Stimulated activated CD4-positive, alpha-beta T cell treated with anti-CD3 and anti-CD28 coated beads, Interleukin-4, amount 100 ng/mL, for 48 hours (primary cell): Measurements from ENCODE around the gene PGM2.
"Not testable (repeated sequence)": the region's sequence is repeated elsewhere in the genome, so short reads cannot be mapped to it uniquely, and the experiment has no call there.

Source experiments
- DNase-seq, 2 donors: peaks; one replicate each; pipeline ENCODE4 v3.0.0-alpha.2; 2020; ENCODE audit warnings: low read depth in 2 of 2

Gene PGM2

GRCh38 chr4:37818752-37819151 is 7.7 kb upstream of the PGM2 start:
- DNase-seq, result no peak

GRCh38 chr4:37820458-37820857 is 6.0 kb upstream of the PGM2 start:
- DNase-seq, result not testable (repeated sequence)

- no peak for DNase-seq
Observed at GRCh38 chr4:37821953-37822605, 4.4 kb upstream of the PGM2 start.

- DNase-seq, result not testable (repeated sequence)
Observed at GRCh38 chr4:37825501-37825900, 985 bp upstream of the PGM2 start.

- DNase-seq, result no peak
Observed at GRCh38 chr4:37825968-37826294, 555 bp upstream of the PGM2 start.

- DNase-seq, result peak in 1 of 2 donors; percentile 4
Observed at GRCh38 chr4:37827030-37827685, 672 bp downstream of the PGM2 start.

GRCh38 chr4:37827802-37828321 is 1.4 kb downstream of the PGM2 start:
- no peak for DNase-seq

- DNase-seq, result no peak
Observed at GRCh38 chr4:37828843-37829242, 2.4 kb downstream of the PGM2 start.

GRCh38 chr4:37830640-37831039 is 4.2 kb downstream of the PGM2 start:
- no peak for DNase-seq

GRCh38 chr4:37835031-37835430 is 8.5 kb downstream of the PGM2 start:
- DNase-seq, result no peak

- DNase-seq, result no peak
Observed at GRCh38 chr4:37835806-37836205, 9.3 kb downstream of the PGM2 start.

- no peak for DNase-seq
Observed at GRCh38 chr4:37836274-37836673, 9.8 kb downstream of the PGM2 start.

- DNase-seq, result no peak
Observed at GRCh38 chr4:37836838-37837440, 10.5 kb downstream of the PGM2 start.

GRCh38 chr4:37837446-37837845 is 11.0 kb downstream of the PGM2 start:
- DNase-seq, result no peak

- DNase-seq, result no peak
Observed at GRCh38 chr4:37839426-37839825, 12.9 kb downstream of the PGM2 start.

GRCh38 chr4:37844204-37844603 is 17.7 kb downstream of the PGM2 start:
- DNase-seq, result no peak

- DNase-seq, result no peak
Observed at GRCh38 chr4:37845201-37845600, 18.7 kb downstream of the PGM2 start.

- DNase-seq, result no peak
Observed at GRCh38 chr4:37847311-37847884, 20.9 kb downstream of the PGM2 start.

GRCh38 chr4:37852376-37852775 is 25.9 kb downstream of the PGM2 start:
- DNase-seq, result no peak

GRCh38 chr4:37858112-37858511 is 31.6 kb downstream of the PGM2 start:
- DNase-seq, result no peak

GRCh38 chr4:37858872-37859271 is 32.4 kb downstream of the PGM2 start:
- no peak for DNase-seq

GRCh38 chr4:37860266-37860665 is 33.8 kb downstream of the PGM2 start:
- DNase-seq, result no peak

GRCh38 chr4:37862961-37863360 is 36.5 kb downstream of the PGM2 start:
- DNase-seq, result no peak
